ENCODE data around the gene CCP110.

CCP110 gene, protein sequence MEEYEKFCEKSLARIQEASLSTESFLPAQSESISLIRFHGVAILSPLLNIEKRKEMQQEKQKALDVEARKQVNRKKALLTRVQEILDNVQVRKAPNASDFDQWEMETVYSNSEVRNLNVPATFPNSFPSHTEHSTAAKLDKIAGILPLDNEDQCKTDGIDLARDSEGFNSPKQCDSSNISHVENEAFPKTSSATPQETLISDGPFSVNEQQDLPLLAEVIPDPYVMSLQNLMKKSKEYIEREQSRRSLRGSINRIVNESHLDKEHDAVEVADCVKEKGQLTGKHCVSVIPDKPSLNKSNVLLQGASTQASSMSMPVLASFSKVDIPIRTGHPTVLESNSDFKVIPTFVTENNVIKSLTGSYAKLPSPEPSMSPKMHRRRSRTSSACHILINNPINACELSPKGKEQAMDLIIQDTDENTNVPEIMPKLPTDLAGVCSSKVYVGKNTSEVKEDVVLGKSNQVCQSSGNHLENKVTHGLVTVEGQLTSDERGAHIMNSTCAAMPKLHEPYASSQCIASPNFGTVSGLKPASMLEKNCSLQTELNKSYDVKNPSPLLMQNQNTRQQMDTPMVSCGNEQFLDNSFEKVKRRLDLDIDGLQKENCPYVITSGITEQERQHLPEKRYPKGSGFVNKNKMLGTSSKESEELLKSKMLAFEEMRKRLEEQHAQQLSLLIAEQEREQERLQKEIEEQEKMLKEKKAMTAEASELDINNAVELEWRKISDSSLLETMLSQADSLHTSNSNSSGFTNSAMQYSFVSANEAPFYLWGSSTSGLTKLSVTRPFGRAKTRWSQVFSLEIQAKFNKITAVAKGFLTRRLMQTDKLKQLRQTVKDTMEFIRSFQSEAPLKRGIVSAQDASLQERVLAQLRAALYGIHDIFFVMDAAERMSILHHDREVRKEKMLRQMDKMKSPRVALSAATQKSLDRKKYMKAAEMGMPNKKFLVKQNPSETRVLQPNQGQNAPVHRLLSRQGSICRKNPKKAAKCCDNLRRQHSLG

DNA sequence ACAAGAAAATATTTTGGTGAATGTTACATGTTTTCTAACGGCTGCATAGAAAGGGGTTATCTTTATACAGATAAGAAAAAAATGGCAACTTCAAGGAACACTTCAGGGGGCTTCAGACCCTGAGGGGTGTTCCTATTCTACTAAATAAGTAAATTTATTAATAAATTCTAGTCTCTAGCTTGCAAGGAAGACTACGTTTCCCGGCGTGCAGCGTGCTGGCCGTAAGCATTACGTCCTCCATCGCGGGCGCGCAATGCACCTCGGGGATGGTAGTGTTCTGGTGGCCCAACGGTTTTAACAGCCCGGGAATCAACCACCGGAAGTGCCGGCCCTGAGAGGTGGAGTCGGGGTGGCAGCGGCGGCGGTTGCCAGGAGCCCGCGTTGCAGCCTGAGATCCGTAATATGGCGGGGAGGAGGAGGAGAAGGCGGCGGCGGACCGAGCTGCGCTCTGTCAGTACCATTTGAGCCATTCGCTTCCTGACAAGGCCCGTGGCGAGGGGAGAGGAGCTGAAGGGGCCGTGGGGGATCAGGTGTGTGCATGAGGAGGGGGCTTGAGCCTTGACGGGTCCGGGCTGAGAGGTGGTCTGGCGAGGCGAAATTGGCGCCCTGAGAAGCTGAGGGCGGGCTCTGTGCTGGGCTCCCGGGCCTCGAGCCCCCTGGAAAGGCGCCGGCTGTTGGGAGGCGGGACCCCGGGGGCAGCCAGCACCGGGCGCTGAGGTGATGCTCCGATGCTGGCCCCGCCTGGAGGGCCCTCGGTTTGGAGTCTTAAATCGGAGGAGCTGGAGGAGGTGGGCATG lies at the start of gene CCP110:
Gene CCP110, plus strand, starts transcription at position 384 of the 797 bp plus-strand sequence. CDS start 3,940 bp downstream, outside the sequence.
- DNase-seq = peak; percentile 90 to 94

DNA sequence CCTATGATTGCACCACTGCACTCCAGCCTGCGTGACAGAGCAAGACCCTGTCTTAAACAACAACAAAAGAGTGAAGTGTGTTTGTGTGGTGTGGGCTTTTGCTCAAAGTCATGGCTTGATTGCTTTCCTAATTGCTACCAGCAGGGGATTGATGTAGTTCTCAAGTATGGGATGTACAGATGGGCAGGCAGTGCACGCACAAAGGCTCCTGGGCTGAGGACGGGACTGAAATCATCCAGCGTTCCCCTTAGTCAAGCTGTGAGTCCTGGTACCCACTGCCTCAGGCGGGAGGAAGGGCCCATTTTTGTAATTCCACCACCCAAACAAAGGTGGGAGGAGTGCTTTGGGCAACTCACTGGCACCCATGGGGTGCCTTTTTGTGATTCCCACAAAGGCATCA lies 49.1 kb upstream of the CCP110 start:
- DNase-seq = no peak

DNA sequence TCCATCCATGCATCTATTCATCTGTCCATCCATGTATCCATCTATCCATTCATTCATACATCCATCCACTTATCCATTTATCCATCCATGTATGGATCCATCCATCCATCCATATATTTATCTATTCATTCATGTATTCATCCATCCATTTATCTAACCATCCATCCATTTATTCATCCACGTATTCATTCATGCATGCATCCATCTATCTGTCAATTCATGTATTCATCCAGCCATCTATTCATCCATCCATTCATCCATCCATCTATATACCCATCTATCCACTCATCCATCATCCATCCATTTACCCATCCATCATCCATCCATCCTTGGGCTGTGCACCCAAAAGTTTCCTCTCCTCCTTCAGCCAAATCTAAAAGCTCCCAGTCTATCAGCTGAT lies 45.2 kb upstream of the CCP110 start:
- DNase-seq = no peak

DNA sequence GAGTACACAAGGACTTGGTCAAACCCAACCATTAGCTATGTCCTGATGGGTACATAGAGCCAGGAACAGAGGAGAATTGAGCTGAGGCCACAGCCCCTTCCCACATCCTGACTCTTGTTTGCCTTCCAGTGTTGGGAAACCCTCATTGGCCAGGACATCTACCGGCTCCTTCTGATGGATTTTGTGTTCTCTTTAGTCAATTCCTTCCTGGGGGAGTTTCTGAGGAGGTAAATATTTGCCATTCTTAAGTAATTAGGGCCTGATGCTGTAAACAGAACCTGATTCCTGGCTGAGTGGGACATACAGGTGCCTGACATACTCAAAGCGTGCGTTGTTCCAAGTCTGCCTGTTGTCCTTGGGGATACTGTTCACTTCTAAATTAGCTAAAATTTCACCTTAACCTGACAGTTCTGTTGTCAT lies 44.4 kb upstream of the CCP110 start:
- no peak for DNase-seq

DNA sequence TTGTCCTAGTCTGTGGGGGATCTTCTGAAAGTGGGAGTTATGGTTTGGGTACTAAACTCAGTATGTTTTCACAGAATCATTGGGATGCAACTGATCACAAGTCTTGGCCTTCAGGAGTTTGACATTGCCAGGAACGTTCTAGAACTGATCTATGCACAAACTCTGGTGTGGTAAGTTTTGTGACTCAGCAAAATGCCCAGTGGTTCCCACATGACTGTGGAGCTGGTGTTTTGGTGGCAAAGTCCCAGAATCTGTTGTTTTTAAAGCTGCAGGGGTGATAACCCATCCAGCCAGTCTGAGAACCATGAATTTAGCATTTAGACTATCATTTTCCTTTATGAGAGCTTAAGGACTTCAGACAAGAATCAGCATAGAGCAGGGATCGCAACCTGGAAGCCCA lies 42.4 kb upstream of the CCP110 start:
- no peak for DNase-seq

DNA sequence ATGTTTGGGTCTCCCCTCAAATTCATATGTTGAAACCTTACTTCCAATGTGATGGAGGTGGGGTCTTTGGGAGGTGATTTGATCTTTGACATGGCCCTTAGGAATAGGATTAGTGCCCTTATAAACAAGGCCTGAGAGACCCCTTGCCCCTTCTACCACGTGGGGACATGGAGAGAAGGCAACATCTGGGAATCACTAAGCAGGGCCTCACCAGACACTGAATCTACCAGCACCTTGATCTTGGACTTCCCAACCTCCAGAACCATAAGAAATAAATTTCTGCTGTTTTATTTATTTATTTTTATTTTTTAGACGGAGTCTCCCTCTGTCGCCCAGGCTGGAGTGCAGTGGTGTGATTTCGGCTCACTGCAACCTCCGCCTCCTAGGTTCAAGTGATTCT lies 42.0 kb upstream of the CCP110 start:
- no peak for DNase-seq

DNA sequence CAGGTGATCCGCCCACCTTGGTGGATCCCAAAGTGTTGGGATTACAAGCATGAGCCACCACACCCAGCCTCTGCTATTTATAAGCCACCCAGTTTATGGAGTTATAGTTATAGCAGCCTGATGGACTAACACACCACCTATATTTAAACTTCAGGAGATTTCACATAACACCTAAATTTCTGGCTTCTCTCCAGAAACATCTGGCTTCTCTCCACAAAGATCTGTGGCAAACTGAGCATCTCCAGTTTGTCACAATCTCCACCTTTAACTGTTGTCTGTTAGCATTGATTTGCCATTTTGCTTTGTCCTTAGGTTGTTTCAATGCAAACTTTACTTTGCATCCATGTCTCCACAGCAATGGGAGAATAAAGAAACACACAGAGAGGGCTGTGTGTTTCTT lies 41.5 kb upstream of the CCP110 start:
- DNase-seq = no peak

DNA sequence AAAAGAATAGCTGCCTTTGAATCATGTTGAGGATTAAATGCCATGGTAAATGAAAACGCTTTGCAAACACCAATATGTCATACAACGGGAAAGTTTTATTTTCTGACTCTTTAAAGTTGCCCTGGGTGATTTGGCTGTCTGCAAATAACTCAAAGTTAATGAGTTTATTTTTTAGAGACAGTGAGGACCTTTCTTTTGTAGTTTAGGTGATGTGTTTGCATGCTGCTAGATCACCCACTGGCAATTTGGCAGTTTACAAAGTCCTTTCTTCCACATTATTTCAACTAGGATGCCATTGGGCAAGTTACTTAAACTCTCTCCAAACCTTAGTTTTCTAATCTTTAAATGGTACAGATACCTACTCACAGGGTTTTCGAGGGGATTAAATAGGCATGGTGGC lies 39.6 kb upstream of the CCP110 start:
- no peak for DNase-seq

DNA sequence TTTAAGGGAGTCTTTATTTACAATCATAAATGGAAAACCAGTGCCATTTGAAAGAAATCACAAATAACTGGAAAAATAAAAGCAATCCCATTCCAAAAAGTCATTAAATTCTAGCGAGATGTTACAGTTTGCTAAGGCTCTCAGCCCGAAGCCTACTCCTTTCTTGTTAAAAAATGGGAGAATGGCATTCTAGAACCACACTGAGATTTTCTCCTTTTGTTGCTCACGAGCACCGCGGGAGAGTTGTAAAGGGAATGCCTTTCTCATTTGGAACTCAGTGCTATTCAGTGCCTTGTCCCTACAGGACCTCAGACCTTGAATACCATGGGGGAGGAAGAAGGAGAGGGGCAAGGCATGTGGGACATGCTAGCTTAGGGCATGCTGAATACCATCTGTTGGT lies 38.1 kb upstream of the CCP110 start:
- no peak for DNase-seq

DNA sequence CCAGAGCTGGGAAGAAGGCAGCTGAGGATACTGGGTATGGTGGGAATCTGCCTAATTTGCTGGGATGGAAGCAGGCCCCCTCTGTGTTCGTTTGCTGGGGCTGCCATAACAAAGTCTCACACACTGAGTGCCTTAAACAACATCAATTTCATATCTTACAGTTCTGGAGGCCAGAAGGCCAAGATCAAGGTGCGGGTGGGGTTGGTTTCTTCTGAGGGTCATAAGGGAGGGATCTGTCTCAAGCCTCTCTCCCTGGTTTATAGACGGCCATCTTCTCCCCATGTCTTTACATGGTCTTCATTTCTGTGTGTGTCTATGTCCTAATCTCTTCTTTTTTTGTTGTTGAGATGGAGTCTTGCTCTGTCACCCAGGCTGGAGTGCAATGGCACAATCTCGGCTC lies 37.7 kb upstream of the CCP110 start:
- DNase-seq = no peak

DNA sequence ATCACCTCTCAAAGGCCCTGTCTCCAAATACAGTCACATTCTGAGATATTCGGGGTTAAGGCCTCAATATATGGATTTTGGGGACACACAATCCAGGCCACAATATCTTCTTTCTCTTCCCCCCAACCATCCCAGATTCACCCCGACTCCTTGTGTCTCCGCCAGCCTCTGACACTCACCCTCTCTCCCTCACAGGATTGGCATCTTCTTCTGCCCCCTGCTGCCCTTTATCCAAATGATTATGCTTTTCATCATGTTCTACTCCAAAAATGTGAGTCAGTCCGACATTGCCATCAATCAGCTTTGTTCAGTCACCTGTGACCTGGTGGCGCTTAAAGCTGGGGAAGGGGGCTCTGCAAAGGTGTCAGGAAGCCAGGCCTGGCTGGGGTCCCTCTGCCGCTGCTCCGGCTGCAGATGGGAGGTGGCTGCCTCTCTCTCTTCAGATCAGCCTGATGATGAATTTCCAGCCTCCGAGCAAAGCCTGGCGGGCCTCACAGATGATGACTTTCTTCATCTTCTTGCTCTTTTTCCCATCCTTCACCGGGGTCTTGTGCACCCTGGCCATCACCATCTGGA lies 36.9 kb upstream of the CCP110 start:
- DNase-seq = no peak

DNA sequence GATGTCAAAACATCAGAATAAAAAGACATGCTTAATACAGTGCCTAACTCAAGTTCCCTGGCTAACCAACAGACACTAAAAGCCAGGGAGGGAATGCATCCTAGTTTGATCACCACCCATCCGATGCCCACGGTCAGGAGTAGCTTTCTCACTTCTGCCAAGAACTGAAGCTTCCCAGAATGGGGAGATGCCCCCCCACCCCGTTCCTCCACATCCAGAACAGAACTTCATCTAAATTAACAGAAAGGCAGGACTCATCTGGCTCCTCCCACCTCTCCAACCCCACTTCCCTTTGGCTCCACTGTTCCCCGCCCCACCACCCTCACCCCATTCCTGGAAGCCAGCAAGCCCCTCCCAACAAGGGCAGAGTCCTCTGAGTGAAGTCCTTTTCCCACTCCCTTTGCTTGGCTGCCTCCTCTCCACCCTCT lies 35.5 kb upstream of the CCP110 start:
- no peak for DNase-seq

DNA sequence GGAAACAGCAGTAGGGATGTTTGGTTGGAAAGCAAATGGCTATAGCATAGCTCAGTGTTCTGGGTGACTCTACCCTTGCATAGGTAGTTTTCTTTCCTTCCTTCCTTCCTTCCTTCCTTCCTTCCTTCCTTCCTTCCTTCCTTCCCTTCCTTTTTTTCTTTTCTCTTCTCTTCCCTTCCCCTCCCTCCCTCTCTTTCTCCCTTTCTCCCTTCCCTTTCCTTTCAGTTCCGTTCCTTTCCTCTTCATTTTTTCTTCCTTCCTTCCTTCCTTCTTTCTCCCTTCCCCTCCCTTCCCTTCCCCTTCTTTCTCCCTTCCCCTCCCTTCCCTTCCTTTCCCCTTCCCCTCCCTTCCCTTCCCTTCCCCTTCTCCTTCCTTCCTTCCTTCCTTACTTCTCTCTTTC lies 33.1 kb upstream of the CCP110 start:
- no peak for DNase-seq

DNA sequence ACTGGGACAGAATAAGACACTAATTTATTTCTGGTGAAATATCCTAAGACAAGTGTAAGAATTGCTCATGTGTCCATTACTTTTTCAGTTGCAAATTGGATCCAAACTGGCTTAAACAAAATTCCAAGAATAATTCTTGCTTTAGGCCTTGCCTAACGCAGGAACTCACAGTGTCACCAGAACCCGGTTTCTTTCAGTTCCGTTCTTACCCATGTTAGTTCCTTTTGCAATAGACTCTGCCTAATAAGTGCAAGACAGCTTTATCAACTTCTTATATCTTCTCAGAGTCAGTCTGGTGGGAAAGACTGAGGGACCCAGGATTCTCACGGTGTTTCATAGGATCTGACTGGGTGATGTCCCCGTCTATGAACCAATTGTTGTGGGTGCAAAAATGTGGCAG lies 26.6 kb upstream of the CCP110 start:
- DNase-seq = no peak

DNA sequence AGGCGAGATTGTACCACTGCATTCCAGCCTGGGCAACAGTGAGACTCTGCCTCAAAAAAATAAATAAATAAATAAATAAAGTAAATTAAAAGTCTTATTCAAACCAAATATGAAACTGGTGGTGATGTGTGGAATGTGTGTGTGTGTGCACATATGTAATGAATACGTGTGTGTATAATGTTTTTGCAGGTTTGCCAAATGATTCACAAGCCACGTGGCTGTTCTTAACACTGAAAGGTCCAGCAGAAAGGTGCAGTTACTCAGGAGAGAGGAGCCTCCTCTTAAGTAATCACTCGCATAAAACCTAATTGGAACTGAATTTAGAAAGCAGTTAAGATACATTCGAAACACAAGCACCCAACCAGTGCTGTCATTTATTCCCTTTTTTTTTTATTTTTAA lies 24.7 kb upstream of the CCP110 start:
- no peak for DNase-seq

DNA sequence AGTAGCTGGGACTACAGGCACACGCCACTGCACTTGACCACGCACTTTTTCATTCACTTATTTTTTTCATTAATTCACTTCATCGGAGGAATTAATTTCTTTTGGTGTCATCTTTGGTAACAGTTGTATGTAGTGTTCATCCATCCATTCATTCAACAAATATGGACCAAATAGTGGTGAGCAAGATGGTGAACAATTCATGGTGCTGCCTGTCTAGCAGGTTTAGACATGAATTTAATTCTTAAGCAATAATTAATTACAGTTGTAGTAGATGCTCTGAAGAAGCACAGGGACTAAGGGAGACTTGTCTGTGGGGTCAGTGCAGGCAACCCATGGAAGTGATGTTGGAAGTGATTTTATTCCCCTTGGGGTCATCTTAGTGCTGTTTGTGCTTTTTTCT lies 24.3 kb upstream of the CCP110 start:
- no peak for DNase-seq

DNA sequence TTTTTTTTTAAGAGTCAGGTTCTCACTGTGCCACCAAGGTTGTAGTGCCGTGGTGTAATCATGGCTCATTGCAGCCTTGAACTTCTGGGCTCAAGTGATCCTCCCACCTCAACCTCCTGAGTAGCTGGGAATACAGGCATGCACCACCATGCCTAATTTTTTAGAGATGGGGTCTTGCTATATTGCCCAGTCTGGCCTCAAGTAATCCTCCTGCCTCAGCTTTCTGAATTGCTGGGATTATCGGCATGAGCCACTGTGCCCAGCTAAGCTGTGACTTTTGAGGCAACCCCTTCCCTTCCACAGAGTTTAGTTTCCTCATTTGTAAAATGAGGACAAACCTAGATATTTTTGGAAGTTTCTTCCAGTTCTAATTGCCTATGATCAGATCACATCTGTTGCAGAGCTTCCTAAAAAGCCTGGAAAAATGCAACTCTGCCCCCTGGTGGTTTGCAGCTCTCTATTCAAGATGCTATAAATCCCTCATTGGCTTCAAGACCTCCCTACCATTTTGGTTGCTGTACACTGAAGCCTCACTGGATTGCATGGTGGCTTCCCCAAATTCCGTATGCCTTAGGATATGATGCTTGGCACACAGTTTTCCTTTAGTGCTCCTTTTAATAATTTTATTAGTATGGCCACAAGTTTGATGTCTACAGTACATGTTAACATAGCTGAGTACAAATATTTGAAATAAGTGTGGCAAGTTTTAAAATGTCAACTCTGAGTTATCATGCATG lies 21.2 kb upstream of the CCP110 start:
- peak; percentile 46 to 49 for DNase-seq

DNA sequence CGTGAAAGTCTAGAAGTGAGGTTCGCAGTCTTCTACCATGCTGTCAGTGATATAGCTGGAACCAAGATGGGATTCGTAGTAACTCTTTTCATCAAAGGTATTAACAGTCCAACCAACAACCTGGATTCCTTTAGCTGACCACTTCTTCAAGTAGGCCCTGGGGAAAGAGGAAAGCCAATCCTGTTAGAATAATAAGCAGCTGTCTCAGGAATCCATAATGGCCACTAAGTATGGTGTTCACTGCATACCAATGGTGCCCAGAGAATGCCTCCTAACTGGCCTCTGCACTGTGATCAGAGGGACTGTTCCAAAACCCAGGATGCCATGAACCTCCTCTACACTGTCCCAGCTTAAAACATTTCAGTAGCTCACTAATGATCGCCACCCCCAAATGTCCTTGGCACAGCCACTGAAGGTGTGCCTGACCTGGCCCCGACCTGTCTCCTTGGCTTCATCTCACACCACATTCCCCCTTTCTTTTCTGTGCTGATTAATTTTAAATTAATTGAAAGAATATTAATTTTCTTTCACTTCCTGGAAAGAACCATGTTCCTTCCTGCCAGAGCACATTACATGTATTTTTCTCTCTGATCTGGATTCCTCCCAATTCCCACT lies 20.2 kb upstream of the CCP110 start:
- no peak for DNase-seq

DNA sequence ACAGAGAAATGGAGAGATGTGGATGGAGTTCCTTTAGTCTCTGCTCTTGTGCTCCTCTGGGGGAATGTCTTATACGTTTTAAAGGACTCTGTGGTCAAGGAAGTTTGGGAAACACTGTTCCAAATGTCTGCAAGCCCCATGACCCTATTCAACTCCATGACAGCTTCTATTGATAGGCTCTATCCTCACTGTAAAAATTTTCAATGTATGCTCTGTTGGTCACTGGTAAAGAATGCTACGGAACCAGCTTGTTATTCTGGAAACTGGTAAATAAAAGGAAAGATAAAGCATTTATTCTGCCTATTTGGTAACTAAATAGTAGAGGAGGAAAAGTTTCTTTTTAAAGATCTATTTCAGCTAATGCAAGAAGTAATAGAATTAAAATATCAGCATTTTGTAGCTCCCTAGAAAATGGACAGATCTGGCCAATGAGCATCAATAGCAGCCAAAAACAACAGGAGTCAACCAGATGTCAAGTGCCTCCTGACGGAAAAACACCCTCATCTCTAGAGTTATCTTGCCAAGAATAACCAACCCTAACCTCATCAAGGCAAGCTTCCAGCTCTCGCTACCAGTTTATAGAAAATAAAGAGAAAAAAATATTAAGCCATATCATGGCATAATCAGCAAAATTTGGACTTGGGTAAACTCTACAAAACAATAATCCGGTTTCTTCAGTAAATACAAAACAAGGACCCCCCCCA lies 18.0 kb upstream of the CCP110 start:
- no peak for DNase-seq

DNA sequence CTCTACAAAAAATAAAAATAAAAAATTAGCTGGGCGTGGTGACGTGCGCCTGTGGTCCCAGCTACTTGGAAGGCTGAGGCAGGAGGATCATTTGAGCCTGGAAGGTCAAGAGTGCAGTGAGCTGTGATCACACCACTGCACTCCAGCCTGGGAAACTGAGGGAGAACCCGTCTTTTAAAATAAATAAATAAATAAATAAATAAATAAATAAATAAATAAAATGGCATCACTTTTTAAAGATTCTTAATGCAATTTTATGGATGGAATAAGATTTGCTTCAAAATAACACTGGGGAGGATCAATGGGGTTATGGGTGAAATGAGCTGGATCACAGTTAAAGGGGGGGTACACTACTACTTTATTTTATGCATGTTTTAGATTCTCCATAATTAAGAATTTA lies 16.8 kb upstream of the CCP110 start:
- DNase-seq = no peak

DNA sequence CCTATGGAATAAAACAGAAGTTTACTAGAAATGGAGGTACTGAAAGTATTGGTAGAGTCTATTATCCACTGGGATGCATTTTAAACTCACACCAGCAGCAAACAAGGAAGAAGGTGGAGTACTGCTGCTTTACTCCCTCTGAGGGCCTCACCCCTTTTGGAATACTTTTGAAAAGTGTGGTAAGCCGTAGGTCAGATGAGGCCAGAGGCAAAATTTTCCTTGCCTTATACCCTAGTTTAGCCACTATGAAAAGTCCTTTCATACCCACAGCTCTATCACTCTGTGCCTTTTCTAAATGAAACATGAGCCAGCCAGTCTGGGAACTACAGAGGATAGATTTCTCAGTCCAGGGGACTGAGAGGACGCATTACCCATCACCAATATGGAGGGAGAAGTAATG lies 15.9 kb upstream of the CCP110 start:
- DNase-seq = no peak

All from AML-193 (cell line).